HepG2 (cell line): ENCODE data around the gene ATP6V0A1. TPM values are rescaled to one million over a fixed set of nuclear protein-coding genes. Genes with fewer than 3 reads are reported as not detected.

Source experiments
- ATM ChIP-seq: fragments of 450-650 bp; IDR thresholded peaks from 2 replicates; pipeline ENCODE4 v1.7.1; 2017; ENCODE audit warnings: mild to moderate bottlenecking, borderline replicate concordance
- DDIT3 ChIP-seq: sonication (generic); formaldehyde crosslinking; IDR thresholded peaks from 2 replicates; pipeline ENCODE4 v1.4.0; 2020; ENCODE audit warnings: mild to moderate bottlenecking, missing genetic modification reagents
- FOXA3 ChIP-seq: IDR thresholded peaks from 2 replicates; pipeline ENCODE4 v1.6.1; 2016; ENCODE audit warnings: missing genetic modification reagents, missing compliant biosample characterization
- FOXC1 ChIP-seq: sonication (generic); formaldehyde crosslinking; IDR thresholded peaks from 2 replicates; pipeline ENCODE4 v1.8.0; 2022; ENCODE audit warnings: mild to moderate bottlenecking, missing genetic modification reagents, borderline replicate concordance
- HHEX ChIP-seq: IDR thresholded peaks from 2 replicates; pipeline ENCODE4 v1.6.1; 2016; ENCODE audit warnings: control low read depth
- HOXA3 ChIP-seq: sonication (generic); formaldehyde crosslinking; IDR thresholded peaks from 2 replicates; pipeline ENCODE4 v1.5.0; 2020; ENCODE audit warnings: missing genetic modification reagents
- PBX3 ChIP-seq: sonication (generic); formaldehyde crosslinking; IDR thresholded peaks from 2 replicates; pipeline ENCODE4 v1.8.1; 2023; ENCODE audit warnings: missing genetic modification reagents, inconsistent platforms, borderline replicate concordance
- RXRA ChIP-seq: sonication (generic); formaldehyde crosslinking; IDR thresholded peaks from 2 replicates; pipeline ENCODE4 v1.5.1; 2020; ENCODE audit warnings: missing genetic modification reagents
- SRSF4 ChIP-seq: fragments of 200-400 bp; formaldehyde crosslinking; IDR thresholded peaks from one replicate; pipeline ENCODE4 v1.6.1; 2018; ENCODE audit warnings: mild to moderate bottlenecking, low read depth, low read length, moderate library complexity; ENCODE audit not compliant: poor library complexity, severe bottlenecking
- TBX3 ChIP-seq: fragments of 450-650 bp; IDR thresholded peaks from 2 replicates; pipeline ENCODE4 v1.6.1; 2017; ENCODE audit warnings: antibody characterized with exemption, mild to moderate bottlenecking, inconsistent platforms, borderline replicate concordance
- TCF12 ChIP-seq, 2 experiments: fragments of 450-650 bp in 1 of 2; sonication (generic) in 1 of 2; formaldehyde crosslinking in 1 of 2; IDR thresholded peaks; 2 replicates each; pipeline versions ENCODE4 v1.6.1 to v1.8.0; 2017 to 2022; ENCODE audit warnings: antibody characterized with exemption in 1 of 2, mild to moderate bottlenecking in 1 of 2, missing genetic modification reagents in 1 of 2, moderate library complexity in 1 of 2
- TFE3 ChIP-seq: IDR thresholded peaks from 2 replicates; pipeline ENCODE4 v1.6.1; 2016
- ZGPAT ChIP-seq: IDR thresholded peaks from 2 replicates; pipeline ENCODE4 v1.6.1; 2016; ENCODE audit warnings: mild to moderate bottlenecking
- ZNF253 ChIP-seq: sonication (generic); formaldehyde crosslinking; IDR thresholded peaks from 2 replicates; pipeline ENCODE4 v1.8.0; 2022; ENCODE audit warnings: mild to moderate bottlenecking, missing genetic modification reagents, borderline replicate concordance
- ZNF331 ChIP-seq: sonication (generic); formaldehyde crosslinking; IDR thresholded peaks from 2 replicates; pipeline ENCODE4 v1.4.0; 2020; ENCODE audit warnings: missing genetic modification reagents
- ZNF354B ChIP-seq: sonication (generic); formaldehyde crosslinking; IDR thresholded peaks from 2 replicates; pipeline ENCODE4 v1.8.0; 2022; ENCODE audit warnings: mild to moderate bottlenecking, missing genetic modification reagents
- ZNF496 ChIP-seq: sonication (generic); formaldehyde crosslinking; IDR thresholded peaks from 2 replicates; pipeline ENCODE4 v1.8.1; 2023; ENCODE audit warnings: mild to moderate bottlenecking, moderate library complexity, missing genetic modification reagents; ENCODE audit not compliant: insufficient replicate concordance
- ZNF550 ChIP-seq: sonication (generic); formaldehyde crosslinking; IDR thresholded peaks from 2 replicates; pipeline ENCODE4 v1.4.0; 2020; ENCODE audit warnings: mild to moderate bottlenecking, missing genetic modification reagents, borderline replicate concordance
- ZNF552 ChIP-seq: sonication (generic); formaldehyde crosslinking; IDR thresholded peaks from 2 replicates; pipeline ENCODE4 v1.9.0; 2022; ENCODE audit warnings: missing genetic modification reagents, mild to moderate bottlenecking, borderline replicate concordance
- polyA plus RNA-seq, 8 experiments: library from polyadenylated mRNA; depleted of rRNA in 3 of 8; stranded (reverse) in 7 of 8; unstranded in 1 of 8; fragments of >200 nt; fragmentation: Illumina TruSeq in 4 of 8; extraction: Trizol in 4 of 8; gene quantifications; 2 replicates each; pipeline versions ENCODE4 v1.2.1 to v1.2.3, GENCODE V29; 2011 to 2016; ENCODE audit warnings: low read depth in 4 of 8, missing spikeins in 1 of 8, mixed read lengths in 1 of 8; ENCODE audit not compliant: insufficient read depth in 1 of 8
- total RNA-seq, 5 experiments: library from RNA; depleted of rRNA; stranded (reverse); fragments of >200 nt; fragmentation: Illumina TruSeq; extraction: Trizol; gene quantifications; 2 replicates each; pipeline ENCODE4 v1.2.3, GENCODE V29; 2016; ENCODE audit warnings: low read depth in 1 of 5

ATP6V0A1 gene
- total and polyA plus RNA-seq, 2 of the 13 experiments (the other 11 are each of a cell fraction or from before 2014, with no cell fraction given), result 27.9 to 54.1 TPM

- peak; percentile 68 for TF ChIP-seq ZNF552 (CRISPR knock-in tag)
- TF ChIP-seq SRSF4, result no peak
- 0 out of 2 replicates have a peak, but pooled peaks have one; percentile 35 for TF ChIP-seq ZNF331 (CRISPR knock-in tag)
- TF ChIP-seq ZNF496 (CRISPR knock-in tag), result no peak
- TF ChIP-seq PBX3, result no peak
- TF ChIP-seq TCF12 (IDR thresholded peaks at IDR 0.05), result no peak
- TF ChIP-seq TCF12 (CRISPR knock-in tag; IDR thresholded peaks at IDR 0.05), result no peak
- no peak for TF ChIP-seq FOXA3 (CRISPR knock-in tag)
- no peak; the same call in 1 of the 2 replicates for TF ChIP-seq ZNF550
- no peak for TF ChIP-seq TBX3
- TF ChIP-seq DDIT3, result no peak
- peak; percentile 54; the same call in 1 of the 2 replicates for TF ChIP-seq TFE3
- peak; percentile 84 for TF ChIP-seq RXRA (CRISPR knock-in tag)
- no peak for TF ChIP-seq ATM
- peak; percentile 92; the same call in 1 of the 2 replicates for TF ChIP-seq ZNF354B
- 0 out of 2 replicates have a peak, but pooled peaks have one; percentile 2 for TF ChIP-seq HHEX
- TF ChIP-seq ZGPAT (CRISPR knock-in tag), result peak; percentile 98
- peak; percentile 80 for TF ChIP-seq HOXA3 (CRISPR knock-in tag)
- TF ChIP-seq ZNF253, result peak; percentile 81; the same call in 1 of the 2 replicates
- TF ChIP-seq FOXC1 (CRISPR knock-in tag), result peak; percentile 97
These were observed 108.3 kb downstream of the ATP6V0A1 start, which contains the start of gene MLX (continued) for GRCh38 chr17:42566883-42567573.
